Endothelial cell of umbilical vein (primary cell): ENCODE measurements around the gene NRXN3. TPM values are rescaled to one million over a fixed set of nuclear protein-coding genes. Genes with fewer than 3 reads are reported as not detected.

Source experiments
- BruUV-seq: library from RNA; stranded (reverse); fragments of 400-500 nt; replicated peaks from 2 replicates; lab custom pipeline; 2021; lab: Mats Ljungman, UMichigan
- CTCF ChIA-PET: fragments of 300-600, 350-600 bp; sonication (Branson Sonifier 250); formaldehyde crosslinking; loops from one replicate; lab custom pipeline; 2021; ENCODE audit warnings: antibody characterized with exemption, inconsistent platforms; lab: Charles Lee
- POLR2A ChIA-PET: fragments of 300-600, 350-600 bp; sonication (Branson Sonifier 250); formaldehyde crosslinking; loops from one replicate; lab custom pipeline; 2021; ENCODE audit warnings: antibody characterized with exemption, inconsistent platforms; lab: Charles Lee
- DNase-seq: peaks from one replicate; pipeline ENCODE4 v3.0.0-alpha.2; 2011; ENCODE audit warnings: low read depth, low spot score
- FAIRE-seq: peaks from 2 replicates; lab custom pipeline; 2011; peaks lifted over from hg19 to GRCh38; lab: Jason Lieb, UNC
- H2AFZ ChIP-seq: 2 replicates; pipeline ENCODE4 v1.6.0; 2012; ENCODE audit warnings: low read depth, low read length, control low read depth, inconsistent platforms
- H3K27ac ChIP-seq: 2 replicates; pipeline ENCODE4 v1.5.1; 2011; ENCODE audit warnings: low read depth, mild to moderate bottlenecking, control low read depth, low read length, moderate library complexity; ENCODE audit not compliant: insufficient read depth
- H3K27me3 ChIP-seq, 2 experiments: 2 replicates each; pipeline versions ENCODE4 v1.6.0 to v1.6.1; 2011; ENCODE audit warnings: low read length in 2 of 2, mixed read lengths in 1 of 2; ENCODE audit not compliant: control insufficient read depth in 2 of 2, insufficient read depth in 2 of 2
- H3K36me3 ChIP-seq, 2 experiments: 2 replicates in 1 of 2; 3 replicates in 1 of 2; pipeline ENCODE4 v1.5.1; 2011; ENCODE audit warnings: low read length in 2 of 2, mild to moderate bottlenecking in 1 of 2, moderate library complexity in 1 of 2; ENCODE audit not compliant: control insufficient read depth in 2 of 2, insufficient read depth in 2 of 2; ENCODE audit errors: extremely low read depth in 1 of 2
- H3K4me1 ChIP-seq: 3 replicates; pipeline ENCODE4 v1.5.1; 2011; ENCODE audit warnings: mild to moderate bottlenecking, low read length; ENCODE audit not compliant: control insufficient read depth, insufficient read depth; ENCODE audit errors: extremely low read depth
- H3K4me2 ChIP-seq: 2 replicates; pipeline ENCODE4 v1.6.1; 2011; ENCODE audit warnings: low read length, control low read depth, mixed read lengths; ENCODE audit not compliant: insufficient read depth
- H3K4me3 ChIP-seq, 3 experiments: fragments of 200-600 bp in 1 of 3; sonication (generic), shearing (Covaris generic) in 1 of 3; replicated peaks in 1 of 3; 2 replicates each; pipeline ENCODE4 v1.5.1; 2011 to 2016; ENCODE audit warnings: control low read depth in 3 of 3, low read length in 3 of 3, mild to moderate bottlenecking in 2 of 3, inconsistent platforms in 1 of 3, low read depth in 1 of 3, moderate library complexity in 1 of 3; ENCODE audit not compliant: insufficient read depth in 1 of 3
- H3K79me2 ChIP-seq: 2 replicates; pipeline ENCODE4 v1.6.0; 2012; ENCODE audit warnings: low read length, inconsistent platforms; ENCODE audit not compliant: control insufficient read depth, insufficient read depth
- H3K9ac ChIP-seq: replicated peaks from 2 replicates; pipeline ENCODE3; 2011; ENCODE audit warnings: low read length, control low read depth; ENCODE audit not compliant: insufficient read depth; ENCODE audit errors: extremely low read depth
- H3K9me1 ChIP-seq: replicated peaks from 3 replicates; pipeline ENCODE4 v1.6.0; 2011; ENCODE audit warnings: mild to moderate bottlenecking, low read length; ENCODE audit not compliant: control insufficient read depth, insufficient read depth; ENCODE audit errors: extremely low read depth
- H3K9me3 ChIP-seq: replicated peaks from 2 replicates; pipeline ENCODE4 v1.5.1; 2012; ENCODE audit warnings: low read length, inconsistent platforms; ENCODE audit not compliant: control insufficient read depth, insufficient read depth
- H4K20me1 ChIP-seq: replicated peaks from 2 replicates; pipeline ENCODE3; 2011; ENCODE audit warnings: mild to moderate bottlenecking, low read length; ENCODE audit not compliant: control insufficient read depth, insufficient read depth; ENCODE audit errors: extremely low read depth
- CTCF ChIP-seq, 2 donors: IDR thresholded peaks; 1 replicate in 1 of 2; 2 replicates in 1 of 2; pipeline ENCODE4 v1.5.1; 2011; ENCODE audit warnings: low read length in 2 of 2, mild to moderate bottlenecking in 2 of 2, moderate library complexity in 2 of 2, control low read depth in 1 of 2, inconsistent platforms in 1 of 2, low read depth in 1 of 2; ENCODE audit not compliant: insufficient read depth in 1 of 2; ENCODE audit errors: extremely low read depth in 1 of 2
- EZH2 ChIP-seq: IDR thresholded peaks from 2 replicates; pipeline ENCODE4 v1.6.1; 2012; ENCODE audit warnings: borderline replicate concordance, low read depth, mild to moderate bottlenecking, moderate library complexity, low read length, inconsistent platforms; ENCODE audit not compliant: severe bottlenecking
- FOS ChIP-seq: IDR thresholded peaks from 2 replicates; pipeline ENCODE4 v1.6.1; 2011; ENCODE audit warnings: mild to moderate bottlenecking, low read length, moderate library complexity, borderline replicate concordance; ENCODE audit not compliant: insufficient read depth
- GATA2 ChIP-seq: IDR thresholded peaks from 2 replicates; pipeline ENCODE4 v1.7.0; 2011; ENCODE audit warnings: low read depth, mild to moderate bottlenecking, moderate library complexity, mixed read lengths, low read length; ENCODE audit not compliant: insufficient read length, insufficient read depth
- JUN ChIP-seq: IDR thresholded peaks from 2 replicates; pipeline ENCODE4 v1.6.1; 2011; ENCODE audit warnings: borderline replicate concordance, low read depth; ENCODE audit not compliant: insufficient read length, insufficient read depth
- MAX ChIP-seq: IDR thresholded peaks from 2 replicates; pipeline ENCODE4 v1.6.1; 2011; ENCODE audit not compliant: insufficient read depth, insufficient read length
- MYC ChIP-seq: IDR thresholded peaks from one replicate; pipeline ENCODE4 v1.6.1; 2011; ENCODE audit warnings: mild to moderate bottlenecking, low read depth, low read length
- POLR2A ChIP-seq: IDR thresholded peaks from 2 replicates; pipeline ENCODE4 v1.6.1; 2012; ENCODE audit warnings: low read depth, mild to moderate bottlenecking, control low read depth, low read length
- POLR2AphosphoS5 ChIP-seq: IDR thresholded peaks from 2 replicates; pipeline ENCODE4 v1.6.1; 2012; ENCODE audit warnings: low read depth, mild to moderate bottlenecking, control low read depth, low read length, moderate library complexity; ENCODE audit not compliant: insufficient read depth
- dilution Hi-C: fragments of 300-500 bp; cut with MboI; formaldehyde crosslinking; loops from one replicate; pipeline ENCODE4 v1.15.0; 2019; ENCODE audit warnings: low sequenced_read_pairs; ENCODE audit not compliant: extremely low pct_ligation_motif_present
- intact Hi-C: fragments of 100-400 bp; cut with micrococcal nuclease; formaldehyde crosslinking; loops from one replicate; pipeline ENCODE4 v1.10.0; 2022
- polyA plus RNA-seq, 4 experiments: library from polyadenylated mRNA; depleted of rRNA in 3 of 4; stranded (reverse) in 3 of 4; unstranded in 1 of 4; fragments of >200 nt; gene quantifications; 2 replicates each; pipeline versions ENCODE4 v1.2.1 to v1.2.3, GENCODE V29; 2011 to 2012; ENCODE audit warnings: missing spikeins in 1 of 4
- total RNA-seq: library from RNA; stranded (reverse); gene quantifications from 2 replicates; pipeline ENCODE4 v1.2.3, GENCODE V29; 2021

Gene NRXN3
- total and polyA plus RNA-seq, 2 donors (not counting 3 experiments of a cell fraction or from before 2014, with no cell fraction given) = 0.72 to 4.2 TPM

- H4K20me1 ChIP-seq = no peaks in the 10 kb centered on the region
- no peaks in the 10 kb centered on the region for H3K4me1 ChIP-seq
- H2AFZ ChIP-seq = no peak overlapping the region
- H3K36me3 ChIP-seq = no peaks in the 10 kb centered on the region
- DNase-seq = no peak
- FAIRE-seq = no peak
- no peaks in the 10 kb centered on the region for H3K9me1 ChIP-seq
- intact Hi-C loops = no loop called here
- no peak overlapping the region for H3K9ac ChIP-seq
- no peak for TF ChIP-seq JUN
- TF ChIP-seq FOS = no peak
- no peak for TF ChIP-seq POLR2A
- TF ChIP-seq GATA2 = no peak
- TF ChIP-seq MAX = no peak
- no peak for TF ChIP-seq MYC
- TF ChIP-seq POLR2AphosphoS5 = no peak
- no peak for TF ChIP-seq EZH2
- no peak for TF ChIP-seq CTCF (IDR thresholded peaks at IDR 0.05; ENCODE audit: extremely low read depth in 1 of 2, insufficient read depth in 1 of 2, low read depth in 1 of 2, low read length in 2 of 2)
- H3K79me2 ChIP-seq = no peaks in the 10 kb centered on the region
- BruUV-seq = no TSS peak
- no peak overlapping the region for H3K4me2 ChIP-seq
- ChIA-PET POLR2A (no interaction called here), CTCF (interaction anchor here (1.1 to 1.6 kb wide), 5 partner anchors 9 to 36 kb away, joined by 3 to 7 read pairs (median 4); no protein-coding TSS in a partner anchor)
- no peak overlapping the region for H3K4me3 ChIP-seq
- H3K27ac ChIP-seq = no peak overlapping the region
- dilution Hi-C loops = no loop called here
- H3K9me3 ChIP-seq = no peaks in the 10 kb centered on the region
- no peaks in the 10 kb centered on the region for H3K27me3 ChIP-seq
Measured at GRCh38 chr14:79352076-79352630, 1182.0 kb downstream of the NRXN3 start.
